Stimulated activated effector memory CD8-positive, alpha-beta T cell treated with anti-CD3 and anti-CD28 coated beads, Interleukin-12 subunit alpha, Interleukin-12 subunit beta, amount 100 ng/mL, for 72 hours (primary cell): ENCODE data around the gene GIMD1.
"Not testable (repeated sequence)": the region's sequence is repeated elsewhere in the genome, so short reads cannot be mapped to it uniquely, and the experiment has no call there.

ENCODE experiments used
- ATAC-seq: fragments of 150-1000 bp; cut with Tn5 transposase; 2 replicates; pipeline ENCODE4 v1.10.0; 2021
- DNase-seq, 2 donors: peaks; one replicate each; pipeline ENCODE4 v3.0.0; 2021 to 2022; ENCODE audit warnings: low spot score in 2 of 2
- H3K27ac Mint-ChIP-seq: one replicate; pipeline ENCODE4 v1.8.0; 2022; ENCODE audit warnings: mild to moderate bottlenecking, mixed read lengths
- H3K36me3 Mint-ChIP-seq: one replicate; pipeline ENCODE4 v1.8.0; 2022; ENCODE audit warnings: mild to moderate bottlenecking, mixed read lengths
- H3K4me1 Mint-ChIP-seq: one replicate; pipeline ENCODE4 v1.8.0; 2022; ENCODE audit warnings: mixed read lengths
- H3K4me3 Mint-ChIP-seq: one replicate; pipeline ENCODE4 v1.8.0; 2022; ENCODE audit warnings: mild to moderate bottlenecking, mixed read lengths
- H3K9me3 Mint-ChIP-seq: one replicate; pipeline ENCODE4 v1.8.0; 2022; ENCODE audit warnings: mixed read lengths

GIMD1 gene

DNA sequence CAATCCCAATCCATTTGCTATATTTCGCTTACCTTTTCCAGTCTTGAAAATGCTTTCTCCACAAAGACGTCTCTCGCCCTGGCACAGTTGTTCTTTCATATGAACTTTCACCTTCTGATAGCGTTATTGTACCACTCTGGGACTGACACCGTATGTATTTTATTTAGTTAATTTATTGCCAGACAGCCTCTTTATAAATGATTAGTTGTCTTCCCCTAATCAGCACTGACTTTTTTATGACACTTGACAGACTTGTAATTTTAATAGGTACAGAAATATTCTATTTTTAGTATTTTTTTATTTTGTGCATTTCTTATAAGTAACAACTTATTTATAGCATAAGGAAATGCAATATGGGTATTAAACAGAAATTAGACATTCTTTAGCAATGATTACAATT is at the start of gene GIMD1:
GIMD1 (minus strand) TSS at position 101 of the 400 bp plus-strand sequence. CDS start 1,343 bp downstream, outside the sequence.
- Mint-ChIP-seq H3K36me3 (no peaks in the 10 kb centered on the region), H3K4me1 (no peaks in the 10 kb centered on the region)

GRCh38 chr4:106414366-106414765 is 45.8 kb upstream of the GIMD1 start:
- H3K4me1 Mint-ChIP-seq: no peaks in the 10 kb centered on the region
- ATAC-seq (no peak), DNase-seq (no peak)
- no peaks in the 10 kb centered on the region for H3K9me3 Mint-ChIP-seq
- H3K36me3 Mint-ChIP-seq: no peaks in the 10 kb centered on the region
- H3K27ac Mint-ChIP-seq: no peak overlapping the region
- no peak overlapping the region for H3K4me3 Mint-ChIP-seq

More for the DNA sequence above, at the start of gene GIMD1:
- H3K27ac Mint-ChIP-seq: no peak within 1 kb of the TSS
- H3K4me3 Mint-ChIP-seq: no peak within 1 kb of the TSS
- no peak for DNase-seq
- no peak for ATAC-seq
- H3K9me3 Mint-ChIP-seq: no peaks in the 10 kb centered on the region

- no peak for DNase-seq
- ATAC-seq: no peak
- no peak overlapping the region for H3K4me3 Mint-ChIP-seq
- no peaks in the 10 kb centered on the region for H3K9me3 Mint-ChIP-seq
- no peaks in the 10 kb centered on the region for H3K36me3 Mint-ChIP-seq
- no peak overlapping the region for H3K27ac Mint-ChIP-seq
- no peaks in the 10 kb centered on the region for H3K4me1 Mint-ChIP-seq
Observed at GRCh38 chr4:106409901-106410889, 41.6 kb upstream of the GIMD1 start.

DNA sequence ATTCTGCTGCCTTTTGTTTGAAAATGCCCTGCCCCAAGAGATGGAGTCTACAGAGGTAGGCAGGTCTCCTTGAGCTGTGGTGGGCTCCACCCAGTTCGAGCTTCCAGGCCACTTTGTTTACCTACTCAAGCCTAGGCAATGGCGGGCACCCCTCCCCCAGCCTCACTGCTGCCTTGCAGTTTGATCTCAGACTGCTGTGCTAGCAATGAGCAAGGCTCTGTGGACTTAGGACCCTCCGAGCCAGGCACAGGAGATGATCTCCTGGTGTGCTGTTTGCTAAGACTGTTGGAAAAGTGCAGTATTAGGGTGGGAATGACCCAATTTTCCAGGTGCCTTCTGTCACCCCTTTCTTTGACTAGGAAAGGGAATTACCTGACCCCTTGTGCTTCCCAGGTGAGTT is 39.4 kb upstream of the GIMD1 start:
- not testable (repeated sequence) for H3K36me3 Mint-ChIP-seq, H3K9me3 Mint-ChIP-seq, DNase-seq, H3K27ac Mint-ChIP-seq, H3K4me3 Mint-ChIP-seq, ATAC-seq, H3K4me1 Mint-ChIP-seq

- no peaks in the 10 kb centered on the region for H3K36me3 Mint-ChIP-seq
- no peaks in the 10 kb centered on the region for H3K4me1 Mint-ChIP-seq
- no peak overlapping the region for H3K27ac Mint-ChIP-seq
- ATAC-seq: no peak
- no peak for DNase-seq
- no peak overlapping the region for H3K4me3 Mint-ChIP-seq
- peaks cover 16% of the 10 kb centered on the region for H3K9me3 Mint-ChIP-seq
Observed at GRCh38 chr4:106401157-106401556, 32.6 kb upstream of the GIMD1 start.

DNA sequence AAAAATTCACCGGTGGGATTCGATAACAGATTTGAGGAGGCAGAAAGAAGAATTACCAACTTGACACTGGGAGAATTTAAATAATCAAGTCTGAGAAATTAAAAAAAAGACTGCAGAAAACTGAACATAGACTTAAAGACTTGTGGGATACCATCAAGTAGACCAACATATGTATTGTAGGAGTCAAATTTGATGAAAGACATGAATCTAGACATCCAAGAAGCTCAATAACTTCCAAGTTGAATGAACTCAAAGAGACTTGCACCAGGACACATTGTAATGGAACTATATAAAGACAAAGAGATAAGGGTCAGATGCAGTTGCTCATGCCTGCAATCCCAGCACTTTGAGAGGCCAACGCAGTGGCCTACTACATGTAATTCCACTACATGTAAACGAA is 30.3 kb upstream of the GIMD1 start:
- H3K36me3 Mint-ChIP-seq, ATAC-seq, H3K27ac Mint-ChIP-seq, H3K4me3 Mint-ChIP-seq, H3K4me1 Mint-ChIP-seq, DNase-seq: not testable (repeated sequence)
- peaks cover 21% of the 10 kb centered on the region for H3K9me3 Mint-ChIP-seq

GRCh38 chr4:106395582-106395981 is 27.0 kb upstream of the GIMD1 start:
- DNase-seq (no peak), ATAC-seq (no peak)
- H3K4me3 Mint-ChIP-seq: no peak overlapping the region
- H3K27ac Mint-ChIP-seq: no peak overlapping the region
- H3K9me3 Mint-ChIP-seq: peaks cover 26% of the 10 kb centered on the region
- H3K4me1 Mint-ChIP-seq: no peaks in the 10 kb centered on the region
- H3K36me3 Mint-ChIP-seq: no peaks in the 10 kb centered on the region

GRCh38 chr4:106385853-106386393 is 17.3 kb upstream of the GIMD1 start:
- Mint-ChIP-seq H3K27ac (no peak overlapping the region), H3K4me1 (no peaks in the 10 kb centered on the region), H3K9me3 (no peaks in the 10 kb centered on the region), H3K4me3 (no peak overlapping the region), H3K36me3 (no peaks in the 10 kb centered on the region)
- no peak for DNase-seq
- peak; percentile 53 for ATAC-seq

DNA sequence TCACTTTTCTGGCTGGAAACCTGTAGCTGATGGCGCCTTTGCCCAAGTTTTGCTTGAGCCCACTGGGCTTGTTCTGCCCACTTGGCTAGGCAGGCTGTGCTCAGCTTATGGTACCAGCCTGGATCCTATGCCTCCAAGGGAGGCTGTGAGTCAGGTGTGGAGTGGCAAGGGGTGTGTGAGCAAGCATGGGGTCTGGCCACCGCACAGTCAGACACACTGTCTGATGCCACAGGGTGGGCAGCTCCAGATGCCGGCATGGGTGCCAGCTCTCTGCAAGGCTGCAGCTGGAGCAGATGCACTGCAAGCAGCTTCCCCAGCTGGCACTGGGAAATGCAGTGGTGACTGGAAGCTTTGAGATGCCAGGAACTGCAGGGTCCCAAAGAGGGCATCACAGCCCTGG is 16.3 kb upstream of the GIMD1 start:
- no peaks in the 10 kb centered on the region for H3K4me1 Mint-ChIP-seq
- H3K9me3 Mint-ChIP-seq: no peaks in the 10 kb centered on the region
- no peaks in the 10 kb centered on the region for H3K36me3 Mint-ChIP-seq
- peak; percentile 48 for ATAC-seq
- no peak overlapping the region for H3K27ac Mint-ChIP-seq
- DNase-seq: no peak
- H3K4me3 Mint-ChIP-seq: no peak overlapping the region

DNA sequence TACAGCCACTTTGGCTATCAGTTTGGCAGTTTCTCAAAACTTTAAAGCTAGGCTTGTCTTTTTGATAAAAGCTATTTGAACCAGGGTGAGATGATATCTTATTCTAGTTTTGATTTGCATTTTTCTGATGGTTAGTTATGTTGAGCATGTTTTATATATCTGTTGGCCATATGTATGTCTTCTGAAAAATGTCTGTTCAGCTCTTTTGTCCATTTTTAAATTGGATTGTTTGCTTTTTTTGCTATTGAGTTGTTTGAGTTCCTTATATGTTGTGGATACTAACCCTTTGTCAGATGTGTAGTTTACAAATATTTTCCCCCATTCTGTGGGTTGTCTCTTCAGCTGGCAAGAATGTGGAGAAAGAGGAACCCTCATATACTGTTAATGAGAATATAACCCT is 11.6 kb upstream of the GIMD1 start:
- no peaks in the 10 kb centered on the region for H3K36me3 Mint-ChIP-seq
- no peak overlapping the region for H3K4me3 Mint-ChIP-seq
- H3K9me3 Mint-ChIP-seq: no peaks in the 10 kb centered on the region
- DNase-seq: no peak
- H3K27ac Mint-ChIP-seq: no peak overlapping the region
- ATAC-seq: no peak
- H3K4me1 Mint-ChIP-seq: no peaks in the 10 kb centered on the region

- no peak for DNase-seq
- H3K27ac Mint-ChIP-seq: no peak overlapping the region
- H3K4me1 Mint-ChIP-seq: no peaks in the 10 kb centered on the region
- H3K4me3 Mint-ChIP-seq: no peak overlapping the region
- ATAC-seq: no peak
- H3K36me3 Mint-ChIP-seq: no peaks in the 10 kb centered on the region
- H3K9me3 Mint-ChIP-seq: no peaks in the 10 kb centered on the region
Observed at GRCh38 chr4:106373026-106373425, 4.4 kb upstream of the GIMD1 start.

DNA sequence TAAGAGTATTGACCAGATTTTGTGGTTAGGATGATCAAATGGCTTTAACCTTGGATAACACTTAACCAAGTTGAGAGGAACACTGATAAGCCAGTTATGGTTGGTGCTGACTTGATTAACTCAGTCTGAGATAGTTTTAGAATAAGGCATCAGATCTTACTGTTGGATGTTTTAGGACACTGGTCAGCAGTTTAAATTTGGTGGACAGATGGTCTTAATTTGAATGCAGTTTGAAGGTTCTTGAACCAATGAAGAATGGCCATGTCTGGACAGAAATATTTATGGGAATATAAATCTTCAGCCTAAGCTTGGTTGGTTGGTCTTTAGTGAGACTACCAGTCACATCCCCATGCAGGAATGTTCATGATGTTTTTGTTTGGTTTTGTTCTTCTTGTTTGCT is 2.6 kb upstream of the GIMD1 start:
- Mint-ChIP-seq H3K4me1 (no peaks in the 10 kb centered on the region), H3K4me3 (no peak overlapping the region), H3K9me3 (no peaks in the 10 kb centered on the region), H3K36me3 (no peaks in the 10 kb centered on the region), H3K27ac (no peak overlapping the region)
- ATAC-seq (no peak), DNase-seq (no peak)

DNA sequence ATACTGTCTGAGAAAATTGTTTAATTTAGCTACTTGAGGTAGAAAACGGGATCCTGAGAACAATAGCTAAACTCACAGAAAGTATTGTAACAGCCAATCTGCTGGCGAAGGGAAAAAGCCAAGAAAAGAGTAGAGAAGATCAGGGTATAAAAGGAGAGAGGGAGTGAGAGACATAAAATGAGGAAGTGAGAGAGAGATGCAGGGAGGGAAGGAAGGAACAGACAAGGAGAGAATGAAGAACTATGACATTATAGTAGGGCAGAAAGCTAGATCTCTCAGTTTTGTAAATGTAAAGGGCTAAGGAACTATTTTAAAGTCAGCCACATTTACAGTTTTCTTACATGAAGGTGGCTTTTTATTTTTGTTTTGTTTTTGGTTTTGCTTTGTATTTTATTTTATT is 1.6 kb upstream of the GIMD1 start:
- Mint-ChIP-seq H3K27ac (no peak overlapping the region), H3K9me3 (no peaks in the 10 kb centered on the region), H3K36me3 (no peaks in the 10 kb centered on the region), H3K4me1 (no peaks in the 10 kb centered on the region), H3K4me3 (no peak overlapping the region)
- no peak for DNase-seq
- ATAC-seq: no peak

DNA sequence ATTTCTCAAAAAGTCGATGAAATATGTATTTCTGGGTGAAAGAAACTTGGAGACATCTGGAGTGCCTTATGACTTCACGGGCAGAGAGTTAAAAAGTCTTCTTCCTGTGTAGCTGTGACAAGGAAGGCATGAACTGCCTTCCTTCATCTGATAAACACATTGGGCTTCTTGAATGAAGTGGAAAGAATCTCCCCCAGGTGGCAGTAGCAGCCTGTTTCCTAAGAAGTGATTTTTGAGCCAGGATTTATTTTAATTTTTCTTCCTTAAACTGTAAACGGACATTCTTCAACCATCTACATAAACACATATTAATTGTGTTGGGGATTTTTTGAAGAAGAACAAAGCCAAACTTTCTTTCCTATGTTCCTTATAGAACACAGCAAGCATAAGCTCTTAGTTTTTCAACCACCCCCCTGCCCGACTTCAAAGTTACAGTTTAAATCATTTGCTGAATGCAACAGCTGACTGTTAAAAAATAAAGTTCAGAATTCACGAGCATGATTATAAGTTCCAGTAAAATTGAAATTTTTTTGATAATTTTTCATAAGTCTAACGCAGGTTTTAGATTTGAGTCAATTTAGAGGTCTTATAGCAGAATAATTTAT is 980 bp upstream of the GIMD1 start:
- Mint-ChIP-seq H3K9me3 (no peaks in the 10 kb centered on the region), H3K36me3 (no peaks in the 10 kb centered on the region), H3K4me3 (no peak overlapping the region), H3K4me1 (no peaks in the 10 kb centered on the region), H3K27ac (no peak overlapping the region)
- ATAC-seq (peak; percentile 56), DNase-seq (no peak)

DNA sequence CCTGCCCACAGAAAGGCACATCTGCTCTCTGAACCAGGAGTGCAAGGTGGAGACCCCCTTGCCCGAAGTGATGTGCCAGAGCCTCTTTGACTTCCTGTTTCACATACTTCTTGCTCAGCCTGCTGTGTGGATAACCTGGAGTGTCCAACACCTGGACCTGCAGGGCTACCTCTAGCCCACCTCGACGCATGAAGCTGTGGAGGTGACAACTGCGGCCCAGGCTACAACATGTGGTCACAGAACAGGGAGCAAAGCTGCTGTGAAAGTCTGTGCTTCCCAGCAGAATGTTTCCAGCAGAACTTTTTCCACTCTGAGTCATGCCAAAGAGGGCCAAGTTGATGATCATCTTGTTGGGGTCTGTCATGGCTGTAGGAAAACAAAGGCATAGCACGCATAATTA is 1.5 kb downstream of the GIMD1 start:
- DNase-seq: no peak
- no peak overlapping the region for H3K27ac Mint-ChIP-seq
- no peaks in the 10 kb centered on the region for H3K4me1 Mint-ChIP-seq
- H3K9me3 Mint-ChIP-seq: no peaks in the 10 kb centered on the region
- H3K36me3 Mint-ChIP-seq: no peaks in the 10 kb centered on the region
- no peak overlapping the region for H3K4me3 Mint-ChIP-seq
- no peak for ATAC-seq

DNA sequence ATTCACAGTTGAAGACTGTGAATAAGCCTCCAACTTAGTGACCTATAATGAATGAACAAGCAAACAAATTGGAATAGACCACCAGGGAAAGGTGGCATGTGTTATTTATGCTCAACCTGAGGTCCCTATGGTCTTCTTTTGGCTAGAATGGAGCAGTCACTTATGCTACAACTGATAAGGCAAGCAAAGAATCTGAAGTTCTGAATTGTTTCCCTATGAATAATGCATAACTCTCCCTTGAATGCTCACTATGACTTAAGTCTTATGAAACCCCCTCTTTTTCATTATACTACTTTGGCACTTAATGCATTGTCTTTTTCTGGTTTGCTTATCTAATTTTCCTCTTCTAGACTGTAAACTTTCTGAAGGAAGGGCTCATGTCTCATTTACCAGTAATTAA is 2.6 kb downstream of the GIMD1 start:
- ATAC-seq: peak; percentile 47
- Mint-ChIP-seq H3K36me3 (no peaks in the 10 kb centered on the region), H3K4me1 (no peaks in the 10 kb centered on the region), H3K4me3 (no peak overlapping the region), H3K27ac (no peak overlapping the region), H3K9me3 (no peaks in the 10 kb centered on the region)
- DNase-seq: no peak
